ENCODE results near the gene SLC43A2. TPM values are rescaled to one million over a fixed set of nuclear protein-coding genes. Genes with fewer than 3 reads are reported as not detected.

SLC43A2 gene
- total RNA-seq, 2 donors from 2014 or later: 14.0 to 18.6 TPM

- H3K27me3 ChIP-seq (ENCODE audit: control insufficient read depth, insufficient read depth, low read length, poor library complexity, severe bottlenecking): peaks cover 1% of the 10 kb centered on the region
- no peaks in the 10 kb centered on the region for H3K36me3 ChIP-seq (ENCODE audit: control insufficient read depth, insufficient read depth, low read length)
- DNase-seq: peak; percentile 84
- WGBS, 2 experiments (ENCODE audit: insufficient coverage in 1 of 2, insufficient read length in 1 of 2): 83% methylated on average over 4 to 12 of the region's 12 CpGs
- H3K27ac Mint-ChIP-seq: no peak overlapping the region
- no peak overlapping the region for H3K27ac ChIP-seq (ENCODE audit: low read depth, low read length)
- no peak overlapping the region for H3K9ac ChIP-seq (ENCODE audit: extremely low read depth, low read length, poor library complexity, severe bottlenecking)
- H3K9me3 ChIP-seq (ENCODE audit: control insufficient read depth, low read length): no peaks in the 10 kb centered on the region
- H3K36me3 Mint-ChIP-seq (ENCODE audit: low read depth): no peaks in the 10 kb centered on the region
- peaks cover 16% of the 10 kb centered on the region for H3K27me3 Mint-ChIP-seq (ENCODE audit: insufficient read depth)
- H3K4me3 Mint-ChIP-seq: no peak overlapping the region
- no peaks in the 10 kb centered on the region for H3K4me1 ChIP-seq (ENCODE audit: control insufficient read depth, insufficient read depth, low read length)
- no peaks in the 10 kb centered on the region for H3K9me3 Mint-ChIP-seq
- H3K4me3 ChIP-seq (ENCODE audit: low read length): no peak overlapping the region
- H3K4me1 Mint-ChIP-seq: peaks cover 2% of the 10 kb centered on the region
- no peak for TF ChIP-seq CTCF (conservative IDR thresholded peaks at IDR 0.05)
Measured at GRCh38 chr17:1577182-1577581, 51.5 kb downstream of the SLC43A2 start.

GRCh38 chr17:1576500-1576899 is 52.1 kb downstream of the SLC43A2 start:
- H3K36me3 ChIP-seq (ENCODE audit: control insufficient read depth, insufficient read depth, low read length): no peaks in the 10 kb centered on the region
- H3K9me3 ChIP-seq (ENCODE audit: control insufficient read depth, low read length): no peaks in the 10 kb centered on the region
- H3K27me3 ChIP-seq (ENCODE audit: control insufficient read depth, insufficient read depth, low read length, poor library complexity, severe bottlenecking): no peaks in the 10 kb centered on the region
- Mint-ChIP-seq H3K4me3 (no peak overlapping the region), H3K27ac (no peak overlapping the region), H3K9me3 (no peaks in the 10 kb centered on the region), H3K27me3 (ENCODE audit: insufficient read depth) (peaks cover 13% of the 10 kb centered on the region), H3K36me3 (ENCODE audit: low read depth) (no peaks in the 10 kb centered on the region), H3K4me1 (peaks cover 2% of the 10 kb centered on the region)
- no peak overlapping the region for H3K9ac ChIP-seq (ENCODE audit: extremely low read depth, low read length, poor library complexity, severe bottlenecking)
- no peak overlapping the region for H3K27ac ChIP-seq (ENCODE audit: low read depth, low read length)
- no peak for DNase-seq
- H3K4me1 ChIP-seq (ENCODE audit: control insufficient read depth, insufficient read depth, low read length): no peaks in the 10 kb centered on the region
- 92 to 95% methylated on average over 11 to 15 of the region's 15 CpGs for WGBS, 2 experiments (ENCODE audit: insufficient coverage in 1 of 2, insufficient read length in 1 of 2)
- TF ChIP-seq CTCF (conservative IDR thresholded peaks at IDR 0.05): no peak
- no peak overlapping the region for H3K4me3 ChIP-seq (ENCODE audit: low read length)

- Histone ChIP-seq H3K4me3 (ENCODE audit: low read length) (no peak overlapping the region), H3K4me1 (ENCODE audit: control insufficient read depth, insufficient read depth, low read length) (no peaks in the 10 kb centered on the region), H3K9ac (ENCODE audit: extremely low read depth, low read length, poor library complexity, severe bottlenecking) (no peak overlapping the region), H3K9me3 (ENCODE audit: control insufficient read depth, low read length) (no peaks in the 10 kb centered on the region), H3K27me3 (ENCODE audit: control insufficient read depth, insufficient read depth, low read length, poor library complexity, severe bottlenecking) (no peaks in the 10 kb centered on the region), H3K36me3 (ENCODE audit: control insufficient read depth, insufficient read depth, low read length) (no peaks in the 10 kb centered on the region), H3K27ac (ENCODE audit: low read depth, low read length) (peak overlapping the region; percentile 44)
- TF ChIP-seq CTCF (conservative IDR thresholded peaks at IDR 0.05): no peak
- WGBS, 2 experiments (ENCODE audit: insufficient coverage in 1 of 2, insufficient read length in 1 of 2): 69 to 83% methylated on average over 19 to 45 of the region's 45 CpGs
- peak; percentile 89 for DNase-seq
- H3K4me3 Mint-ChIP-seq: no peak overlapping the region
- no peak overlapping the region for H3K27ac Mint-ChIP-seq
- H3K27me3 Mint-ChIP-seq (ENCODE audit: insufficient read depth): peaks cover 11% of the 10 kb centered on the region
- H3K36me3 Mint-ChIP-seq (ENCODE audit: low read depth): no peaks in the 10 kb centered on the region
- no peaks in the 10 kb centered on the region for H3K9me3 Mint-ChIP-seq
- H3K4me1 Mint-ChIP-seq: peaks cover 6% of the 10 kb centered on the region
Measured at GRCh38 chr17:1574697-1575471, 53.8 kb downstream of the SLC43A2 start.

Data from endodermal cell (in vitro differentiated cells).